ENCODE data around the gene ISLR.
"Not testable (repeated sequence)": the region's sequence is repeated elsewhere in the genome, so short reads cannot be mapped to it uniquely, and the experiment has no call there.

The ISLR gene

DNA sequence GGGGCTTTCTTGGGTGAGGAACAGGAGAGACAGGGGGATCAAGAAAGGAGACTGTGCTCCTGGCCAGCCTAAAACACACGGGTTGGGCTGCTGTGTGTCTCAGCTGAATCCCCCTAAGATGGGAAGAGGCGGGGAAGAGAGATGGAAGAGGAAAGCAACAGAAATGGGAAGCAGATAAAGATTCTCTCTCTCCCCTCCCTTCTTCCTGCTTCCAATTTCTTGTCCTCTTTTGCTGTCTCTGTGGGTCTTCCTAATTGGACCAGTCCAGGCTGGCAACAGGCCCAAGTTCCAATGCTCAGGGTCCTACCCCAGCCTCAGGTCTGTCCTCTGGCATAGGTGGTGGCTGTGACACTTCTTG lies 36.0 kb upstream of the ISLR start:
- no peak for DNase-seq

DNA sequence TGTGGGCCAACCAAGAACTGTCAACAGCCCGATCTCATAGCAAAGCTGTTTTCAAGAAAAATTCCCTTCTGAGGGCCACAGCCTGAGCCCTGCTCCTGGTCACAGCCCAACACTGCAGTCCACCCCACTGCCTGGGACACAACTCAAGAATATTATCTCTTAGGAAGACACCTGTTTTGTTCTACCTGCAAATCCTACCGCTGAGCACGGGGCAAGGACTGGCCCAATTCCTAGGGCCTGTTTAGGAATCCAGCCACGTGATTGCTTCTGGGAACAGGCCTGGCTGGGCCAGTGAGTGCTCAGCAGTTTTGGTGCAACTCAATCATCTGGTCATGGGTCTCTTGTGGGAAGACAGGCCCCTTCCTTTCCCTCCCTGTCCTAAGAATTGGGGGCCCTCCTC lies 34.9 kb upstream of the ISLR start:
- DNase-seq, result no peak

DNA sequence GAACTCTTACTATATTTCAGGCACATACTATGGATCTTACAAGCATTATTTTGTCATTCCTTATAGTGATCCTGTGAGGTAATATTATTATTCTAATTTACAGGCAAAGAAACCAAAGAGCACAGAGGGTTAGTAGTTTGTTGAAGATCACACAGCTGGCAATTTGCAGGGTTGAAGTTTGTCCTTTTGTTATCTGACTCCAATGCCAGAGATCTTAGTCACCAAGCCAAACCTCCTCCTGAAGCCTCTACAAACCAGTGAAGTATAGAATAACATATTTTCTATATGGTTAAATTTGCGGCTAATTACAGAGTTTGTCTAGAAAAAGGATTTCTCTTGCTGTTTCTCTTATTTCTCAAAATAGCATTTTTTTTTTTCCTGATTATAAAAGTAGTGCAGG lies 31.9 kb upstream of the ISLR start:
- DNase-seq, result no peak

DNA sequence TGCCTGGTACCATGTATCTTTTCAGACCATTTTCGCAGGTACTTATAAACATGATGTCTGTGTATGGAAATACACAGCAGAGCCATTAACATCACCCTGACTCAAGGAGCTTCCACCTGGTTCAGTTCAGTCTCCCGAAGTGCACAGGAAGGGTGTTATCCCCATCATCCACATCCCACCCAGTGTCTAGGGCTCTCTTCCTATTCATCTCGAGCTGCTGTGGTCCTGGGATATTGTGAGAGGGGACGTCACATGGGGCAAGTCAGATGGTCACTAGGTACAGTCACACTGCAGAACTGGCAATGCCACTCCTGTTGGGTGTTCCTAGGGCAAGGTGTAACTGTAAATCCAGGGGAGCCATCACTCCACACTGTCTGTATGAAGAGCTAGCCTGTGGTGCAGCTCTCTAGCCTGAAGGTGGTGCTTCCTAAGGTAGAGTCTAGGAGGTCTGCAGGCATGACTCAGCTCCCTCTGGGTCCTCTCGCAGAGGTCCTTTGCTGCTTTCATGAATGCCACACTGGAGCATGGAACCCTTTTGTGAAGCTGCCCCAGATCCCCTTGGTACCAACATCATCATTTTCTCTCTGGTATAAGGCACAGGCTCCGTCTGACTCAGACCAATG lies 29.2 kb upstream of the ISLR start:
- DNase-seq, result no peak

DNA sequence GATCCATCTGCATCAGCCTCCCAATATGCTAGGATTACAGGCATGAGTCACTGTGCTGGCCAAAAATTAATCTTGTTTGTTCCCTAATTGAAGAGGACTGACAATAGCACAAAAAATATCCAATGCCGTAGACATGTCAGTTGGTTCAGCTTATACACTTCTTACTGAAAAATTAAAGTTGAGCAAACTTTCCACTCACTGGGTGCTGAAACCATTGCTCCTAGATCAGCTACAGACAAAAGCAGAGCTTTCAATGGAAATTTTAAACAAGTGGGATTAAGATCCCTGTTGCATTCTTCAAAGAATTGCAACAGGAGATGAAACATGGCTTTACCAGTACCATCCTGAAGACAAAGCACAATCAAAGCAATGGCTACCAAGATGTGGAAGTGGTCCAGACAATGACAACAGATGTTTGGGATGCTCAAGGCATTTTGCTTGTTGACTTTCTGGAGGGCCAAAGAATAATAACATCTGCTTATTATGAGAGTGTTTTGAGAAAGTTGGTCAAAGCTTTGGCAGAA lies 27.2 kb upstream of the ISLR start:
- DNase-seq, result no peak

DNA sequence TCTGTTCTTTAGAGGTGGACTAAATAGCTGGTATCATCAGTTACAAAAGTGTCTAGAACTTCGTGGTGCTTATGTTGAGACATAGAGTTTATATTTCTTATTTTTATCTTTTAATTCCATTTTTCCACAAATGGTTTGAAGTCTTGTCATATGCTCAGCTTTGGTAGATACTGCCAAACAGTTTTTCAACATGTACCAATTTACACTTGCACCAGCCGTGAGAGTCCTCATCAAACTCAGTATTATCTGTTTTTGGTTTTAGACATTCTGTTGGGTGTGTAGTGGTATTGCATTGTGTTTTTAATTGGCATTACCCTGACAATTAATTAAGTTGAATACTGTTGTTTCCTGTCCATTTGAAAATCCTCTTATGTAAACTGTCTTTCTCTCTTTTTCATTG lies 26.5 kb upstream of the ISLR start:
- DNase-seq, result no peak

DNA sequence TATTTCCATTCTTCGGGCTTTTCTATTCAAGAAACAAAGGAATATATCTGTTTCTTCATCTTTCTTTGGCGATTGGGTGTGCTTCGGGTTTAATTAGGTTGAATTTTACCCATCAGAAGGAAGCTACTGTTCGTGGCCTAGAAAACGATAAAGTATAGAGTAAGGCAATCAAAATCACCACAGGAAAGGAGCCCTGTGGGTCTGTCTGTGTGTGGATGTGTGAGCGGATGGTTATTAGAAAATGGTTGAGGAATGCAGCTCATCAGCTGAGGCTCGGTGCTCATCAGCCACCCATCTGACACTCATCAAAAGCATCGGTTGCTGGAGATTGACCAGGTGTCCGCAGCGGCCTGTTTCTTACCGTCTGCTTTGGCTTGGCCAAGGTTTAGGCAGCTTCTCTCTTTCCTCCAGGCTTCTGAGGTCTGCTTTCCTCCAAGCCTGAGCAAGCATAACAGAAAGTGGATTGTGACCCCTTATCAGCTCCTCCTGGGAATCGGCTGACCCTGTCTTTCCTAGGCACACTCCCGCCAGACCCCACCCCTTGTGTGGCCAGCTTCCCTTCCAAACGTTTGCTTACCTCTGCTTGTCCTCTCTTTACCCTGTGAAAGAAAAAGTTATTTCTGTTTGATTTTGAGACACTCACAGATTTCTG lies 17.6 kb upstream of the ISLR start:
- DNase-seq, result no peak

DNA sequence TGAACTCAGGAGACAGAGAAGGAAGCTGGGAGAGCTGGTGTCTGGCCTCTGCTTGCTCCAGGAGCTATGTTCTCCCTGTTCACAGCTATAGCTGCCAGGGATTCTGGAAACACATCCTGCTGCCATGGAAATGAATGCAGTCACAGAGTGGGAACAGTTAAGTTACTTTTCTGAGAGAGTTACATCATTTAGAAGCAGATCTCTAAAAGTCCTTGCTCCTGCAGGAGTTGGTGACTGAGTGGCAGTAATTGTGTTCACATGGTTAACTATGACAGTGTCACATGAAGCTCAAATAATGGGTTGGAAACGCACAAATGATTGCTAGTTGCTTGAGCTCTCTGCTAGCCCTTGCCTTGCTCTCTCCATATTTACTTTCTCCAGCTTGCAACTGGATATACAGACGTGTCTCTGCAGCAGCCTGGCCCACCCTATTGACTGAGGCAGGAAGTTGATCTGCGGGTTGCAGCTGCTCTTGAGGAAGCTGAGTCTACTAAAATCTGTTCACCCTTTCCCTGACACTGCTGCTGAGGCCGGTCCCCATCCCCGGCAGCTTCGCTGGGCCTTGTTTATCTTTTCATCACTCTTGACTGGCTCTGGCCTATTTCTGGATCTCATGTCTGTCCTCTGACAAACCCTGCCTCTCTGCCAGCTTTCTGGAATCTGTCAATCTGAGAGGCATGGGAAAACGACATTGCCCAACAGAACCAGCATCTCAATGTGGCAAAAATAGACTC lies 16.7 kb upstream of the ISLR start:
- DNase-seq, result peak; percentile 66

DNA sequence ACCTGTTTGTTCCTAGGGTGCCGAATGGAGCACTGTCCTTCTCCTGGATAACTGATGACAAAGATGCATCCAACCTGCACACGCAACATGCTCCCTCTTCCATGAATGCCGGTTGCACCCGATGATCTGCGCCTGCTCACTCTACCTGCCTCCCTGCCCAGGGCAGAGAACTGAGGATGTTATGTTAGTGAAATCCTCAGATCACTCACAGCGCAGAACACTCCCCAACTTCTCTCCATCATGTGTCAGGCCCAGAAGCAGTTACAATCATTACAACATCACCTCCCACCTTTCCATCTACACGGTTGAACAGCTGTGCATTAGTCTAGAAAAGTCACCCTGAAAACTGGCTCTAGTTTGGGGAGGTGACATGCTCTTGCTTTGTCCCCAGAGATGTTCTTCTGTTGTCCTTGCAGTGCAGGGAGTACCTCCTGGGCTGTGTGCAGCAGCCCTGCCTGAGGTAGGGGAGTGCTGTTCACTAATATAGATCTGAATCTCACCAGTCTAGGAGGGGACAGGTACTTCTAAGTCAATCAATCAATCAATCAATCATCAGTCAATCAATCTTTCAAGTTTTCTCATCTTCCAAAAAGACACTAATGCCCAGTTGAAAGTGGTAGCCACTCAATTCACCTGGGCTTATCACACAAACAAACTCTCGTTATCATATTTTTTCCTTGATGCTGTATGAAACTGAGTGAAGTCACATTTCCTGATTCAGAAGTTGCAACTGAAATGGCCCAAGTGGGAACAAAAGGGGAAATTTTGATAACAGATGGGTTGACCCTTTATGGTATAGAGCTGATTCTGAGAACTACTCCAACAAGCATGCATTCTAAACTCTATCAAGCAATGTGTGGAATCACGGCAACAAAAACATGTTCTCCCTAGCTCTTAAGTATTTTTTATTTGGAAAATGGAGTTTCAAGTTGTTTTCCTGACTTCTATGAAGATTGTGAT lies 15.4 kb upstream of the ISLR start:
- no peak for DNase-seq

DNA sequence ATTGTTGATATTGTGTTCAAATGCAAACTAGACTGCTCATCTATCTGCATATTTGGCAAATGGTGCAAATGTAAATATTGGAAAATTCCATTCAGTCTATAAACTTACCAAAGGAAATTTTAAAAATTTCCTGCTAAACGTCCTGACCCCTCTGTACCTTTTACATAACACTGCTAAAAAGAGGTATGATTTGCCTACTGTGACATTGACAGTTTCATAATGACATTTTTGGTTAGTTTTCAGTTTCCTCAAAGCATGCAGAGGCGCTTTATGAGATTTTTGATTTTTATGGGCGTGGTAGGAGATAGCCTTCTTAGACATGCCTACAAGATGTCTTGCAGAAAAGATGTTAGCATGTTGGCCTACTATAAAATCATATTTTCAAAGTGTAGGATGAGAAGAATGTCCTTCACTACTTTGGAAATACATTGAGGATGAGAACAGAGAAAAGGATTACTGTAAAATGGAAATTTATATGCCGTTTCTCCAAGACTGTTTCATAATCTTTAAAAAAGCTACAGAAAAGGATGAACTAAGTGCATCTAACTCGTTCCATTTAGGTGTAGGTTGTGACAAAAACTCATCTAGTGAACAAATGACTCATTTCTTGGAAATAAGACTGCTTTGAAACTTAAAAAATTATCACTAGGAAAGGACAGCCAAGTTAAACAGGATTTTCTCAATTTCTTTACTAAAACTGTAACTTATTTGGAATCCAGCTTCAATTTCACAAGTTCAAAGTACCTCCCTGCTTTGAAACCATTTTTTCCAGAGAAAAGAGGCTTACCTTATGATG lies 14.5 kb upstream of the ISLR start:
- no peak for DNase-seq

DNA sequence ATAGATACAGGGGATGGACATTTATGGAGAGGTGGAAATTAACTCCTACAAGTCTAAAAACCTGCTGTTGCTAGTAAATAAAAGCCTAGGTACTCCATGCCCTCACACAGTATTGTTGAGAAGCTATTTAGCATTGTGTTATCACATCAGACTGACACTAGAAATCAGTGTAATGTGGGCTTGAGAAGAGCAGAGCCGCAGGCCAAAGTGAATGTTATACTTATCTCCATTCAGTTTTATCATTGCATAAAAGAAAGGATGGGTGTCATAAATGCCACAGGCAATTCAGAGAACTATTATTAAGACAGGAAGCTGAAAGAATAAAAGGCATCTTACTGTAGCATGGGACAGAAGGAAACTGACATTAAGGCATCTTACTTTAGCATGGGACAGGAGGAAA lies 13.7 kb upstream of the ISLR start:
- no peak for DNase-seq

DNA sequence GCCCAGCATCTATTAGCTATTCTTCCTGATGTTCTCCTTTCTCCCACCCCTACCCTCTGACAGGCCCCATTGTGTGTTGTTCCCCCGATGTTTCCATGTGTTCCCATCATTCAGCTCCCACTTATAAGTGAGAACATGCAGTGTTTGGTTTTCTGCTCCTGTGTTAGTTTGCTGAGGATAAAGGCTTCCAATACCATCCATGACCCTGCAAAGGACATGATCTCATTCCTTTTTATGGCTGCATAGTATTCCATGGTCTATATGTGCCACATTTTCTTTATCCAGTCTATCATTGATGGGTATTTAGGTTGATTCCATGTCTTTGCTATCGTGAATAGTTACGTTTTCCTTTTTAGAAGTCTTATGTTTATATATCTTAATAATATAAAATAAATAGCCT lies 13.1 kb upstream of the ISLR start:
- DNase-seq, result not testable (repeated sequence)

DNA sequence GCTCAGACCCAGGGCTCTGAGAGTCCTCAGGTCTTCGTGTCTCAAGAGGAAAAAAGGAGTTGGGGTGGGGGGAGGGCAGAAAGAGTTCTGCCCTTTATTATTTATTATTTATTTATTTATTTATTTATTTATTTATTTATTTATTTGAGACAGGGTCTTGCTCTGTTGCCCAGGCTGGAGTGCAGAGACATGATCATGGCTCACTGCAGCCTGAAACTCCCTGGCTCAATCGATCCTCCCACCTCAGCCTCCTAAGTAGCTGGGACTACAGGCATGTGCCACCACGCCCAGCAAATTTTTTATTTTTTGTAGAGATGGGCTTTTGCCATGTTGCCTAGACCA lies 11.3 kb upstream of the ISLR start:
- DNase-seq, result not testable (repeated sequence)

DNA sequence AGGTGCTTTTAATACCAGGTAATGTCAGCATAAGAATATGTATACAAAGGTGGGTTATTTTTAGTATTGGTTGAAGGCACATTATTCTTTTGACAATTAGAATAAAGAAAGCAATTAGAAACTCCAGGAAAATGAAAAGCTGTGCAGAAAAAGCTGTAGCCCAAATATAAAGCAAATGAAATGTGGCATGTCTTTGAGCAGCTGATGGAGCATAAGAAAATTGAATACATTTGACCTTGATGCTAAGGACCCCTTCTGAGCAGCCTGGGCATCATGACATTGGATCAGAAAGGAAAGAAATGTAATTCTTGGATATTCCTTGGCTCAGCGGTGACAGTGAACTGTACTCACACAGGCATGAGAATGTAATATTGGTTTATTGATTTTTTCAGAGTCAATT lies 8.0 kb upstream of the ISLR start:
- DNase-seq, result no peak

DNA sequence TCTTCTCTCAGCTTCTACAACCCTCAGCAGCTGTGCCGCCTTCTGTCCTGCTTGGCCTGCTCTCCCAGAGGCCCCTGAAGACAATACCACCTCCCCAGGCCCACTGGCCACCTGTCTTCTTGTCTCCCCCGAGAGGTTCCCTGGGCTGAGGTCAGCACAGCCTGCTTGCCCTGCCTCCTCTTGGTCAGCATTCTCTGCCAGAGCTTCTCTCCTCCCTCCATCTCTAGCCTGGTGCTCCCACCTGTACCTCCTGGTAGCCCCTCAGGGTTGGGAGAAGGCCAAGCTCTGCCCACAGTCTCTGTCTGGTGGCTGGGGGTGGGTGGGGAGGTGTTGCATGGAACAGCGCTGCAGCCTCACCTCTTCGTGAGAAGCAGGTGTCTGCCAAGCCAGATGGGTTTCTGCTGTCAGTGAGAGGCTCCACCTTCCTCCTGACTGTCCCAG lies 5.6 kb upstream of the ISLR start:
- no peak for DNase-seq

DNA sequence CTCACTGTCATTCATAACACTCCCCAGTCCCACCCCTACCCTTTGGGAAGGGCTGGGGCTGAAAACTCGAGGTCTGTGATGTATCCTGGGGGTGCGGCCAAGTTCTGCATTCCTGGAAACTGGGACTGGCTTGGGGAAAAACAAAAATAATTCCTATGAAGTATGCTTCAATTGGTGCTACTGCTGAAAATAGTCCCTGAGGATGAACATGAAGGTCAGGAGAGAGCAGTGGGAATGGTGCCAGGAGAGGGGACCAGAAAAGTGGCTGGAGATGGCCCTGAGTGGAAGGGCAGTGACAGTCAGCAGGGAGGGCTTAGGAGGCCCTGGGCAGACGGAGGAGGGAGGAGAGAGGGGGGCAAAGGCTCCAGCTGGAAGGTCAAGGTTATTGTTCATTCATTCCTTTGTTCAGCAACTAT lies 4.8 kb upstream of the ISLR start:
- DNase-seq, result no peak

DNA sequence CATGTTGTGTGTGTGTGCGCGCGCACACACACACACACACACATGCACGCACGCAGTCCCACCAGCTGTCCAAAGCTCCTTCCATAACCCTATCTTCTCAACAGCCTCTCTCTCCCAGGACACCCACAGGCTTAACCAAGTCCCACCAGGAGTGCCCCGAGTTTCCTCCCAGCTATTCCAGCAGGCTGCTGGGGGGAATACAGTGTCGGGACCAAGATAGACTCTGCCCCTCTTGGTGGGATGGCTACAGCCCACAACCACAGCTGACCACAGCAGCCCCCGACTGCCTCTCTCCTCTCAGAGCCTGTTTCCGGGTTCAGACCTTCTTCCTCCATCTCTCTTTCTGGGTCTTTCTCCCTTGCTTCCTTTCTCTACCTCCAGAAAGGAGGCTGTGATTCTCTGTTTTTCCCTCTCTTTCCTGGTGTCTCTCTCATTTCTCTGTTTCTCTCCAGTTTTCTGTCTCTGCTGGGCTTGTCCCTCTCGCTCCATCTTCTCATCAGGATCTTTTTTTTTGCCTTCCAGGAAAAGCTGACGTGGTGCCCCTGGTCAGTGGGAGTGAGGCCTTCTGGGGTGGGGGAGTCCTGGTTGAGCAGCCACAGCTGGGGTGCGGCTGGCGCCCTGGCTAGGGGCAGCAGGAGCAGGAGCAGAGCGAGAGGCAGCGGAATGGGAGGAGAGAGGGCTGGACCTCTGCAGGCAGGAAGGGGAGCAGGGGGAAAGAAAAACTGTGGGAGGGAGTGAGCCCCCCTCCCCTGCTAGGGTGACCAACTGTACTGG lies 3.3 kb upstream of the ISLR start:
- DNase-seq, result no peak

DNA sequence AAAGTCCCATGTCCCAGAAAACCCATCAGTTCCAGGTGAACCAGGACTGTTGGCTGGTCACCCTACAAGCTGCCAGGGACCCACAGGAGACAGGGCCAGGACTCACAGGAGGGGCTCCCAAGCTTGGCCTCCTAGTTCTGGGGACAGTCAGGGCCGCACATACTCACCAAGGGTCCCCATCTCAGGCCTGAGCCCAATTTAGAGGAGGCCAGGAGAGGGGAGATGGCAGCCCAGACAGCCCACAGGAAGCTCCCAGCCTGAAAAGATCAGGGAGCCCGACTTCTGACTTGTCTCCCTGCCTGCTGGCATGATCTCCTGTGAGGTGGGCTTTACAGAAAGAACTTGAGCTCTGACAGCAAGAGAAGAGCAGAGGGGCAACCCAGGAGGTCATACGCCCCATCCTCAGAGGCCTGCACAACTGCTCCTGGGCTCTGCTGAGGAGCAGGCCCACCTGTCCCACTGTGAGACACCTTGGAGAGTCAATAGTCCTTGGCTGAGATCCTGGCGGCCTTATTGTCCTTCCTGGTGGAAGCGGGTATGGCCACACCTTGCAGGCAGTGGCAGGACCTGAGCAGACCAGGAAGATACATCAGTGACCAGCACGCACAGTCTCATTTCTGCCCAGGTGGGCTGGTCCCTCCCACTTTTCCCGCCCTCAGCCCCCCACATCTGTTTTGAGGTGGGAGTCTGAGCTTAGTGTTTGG lies 2.5 kb upstream of the ISLR start:
- no peak for DNase-seq

DNA sequence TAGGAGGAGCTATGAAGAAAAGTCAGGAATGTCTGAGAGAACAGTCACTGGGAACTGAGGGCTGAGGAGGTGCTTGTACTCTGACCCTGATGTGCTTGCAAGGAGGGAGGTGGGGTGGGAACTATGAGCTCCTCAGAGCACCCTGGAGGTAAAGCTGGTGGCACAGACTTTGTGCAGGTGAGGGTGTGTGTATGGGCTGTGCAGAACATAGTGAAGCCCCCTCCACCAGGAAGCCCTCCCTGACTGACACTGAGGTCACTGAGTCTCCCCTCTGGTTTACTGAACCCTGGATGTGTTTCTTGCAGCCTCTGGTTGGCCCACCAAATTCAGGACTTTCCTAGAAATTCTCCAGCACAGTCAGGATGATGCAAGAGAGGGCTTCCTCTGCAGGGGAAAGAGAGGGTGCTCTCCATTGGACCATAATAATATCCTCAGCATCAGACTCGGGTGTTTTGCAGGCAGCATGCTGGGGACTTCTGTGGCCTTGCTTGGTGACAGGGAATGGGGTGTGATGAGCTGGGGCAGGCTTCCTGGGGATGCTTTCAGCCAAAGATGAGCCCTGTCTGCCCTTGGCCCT lies 1.5 kb upstream of the ISLR start:
- no peak for DNase-seq

DNA sequence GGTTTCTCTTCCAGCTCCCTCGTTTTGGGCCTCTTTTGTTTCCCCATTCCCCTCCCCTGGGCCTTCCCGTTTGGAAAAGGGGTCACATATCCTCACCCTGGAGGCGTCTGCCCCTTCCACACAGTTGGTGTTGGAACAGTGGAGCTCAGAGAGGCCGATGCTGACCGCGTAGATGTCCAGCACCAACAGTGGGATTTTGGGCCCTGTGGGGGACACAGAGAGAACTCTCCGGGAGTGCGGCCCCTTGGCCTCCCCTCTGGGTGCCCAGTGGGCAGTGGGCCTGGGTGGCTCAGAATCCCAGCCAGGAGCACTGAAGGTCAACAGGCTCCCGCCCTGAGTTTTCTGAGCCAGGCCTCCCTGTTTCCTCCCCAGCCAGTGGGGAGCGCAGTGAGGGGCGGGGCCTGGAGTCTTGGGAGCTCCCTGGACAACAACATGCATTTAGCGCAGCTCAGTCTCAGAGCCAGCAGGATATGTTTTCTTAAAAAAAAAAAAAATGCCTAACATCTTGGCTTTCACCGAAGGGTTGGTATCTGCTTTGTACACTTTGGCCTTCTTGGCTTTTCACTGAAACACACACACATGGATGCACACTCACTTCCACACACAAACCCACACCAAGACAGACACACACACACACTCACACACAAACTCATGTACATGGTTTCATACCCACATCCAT lies 670 bp upstream of the ISLR start:
- peak; percentile 79 for DNase-seq

Measured in right forelimb (tissue), 1 donor.